GM18511 (cell line): ENCODE data around the gene L1CAM.

Experiments used
- ATAC-seq: cut with Tn5 transposase; IDR thresholded peaks from one replicate; pipeline ENCODE4 v1.9.1; 2021; ENCODE audit warnings: mild to moderate bottlenecking, moderate library complexity; ENCODE audit not compliant: unreplicated experiment

L1CAM gene

GRCh38 chrX:153925739-153926551 lies 40.0 kb upstream of the L1CAM start, which contains the start of gene ARHGAP4:
Gene ARHGAP4, minus strand, starts transcription at chrX:153926264. Its CDS starts 62 bp downstream, at chrX:153926202.
- ATAC-seq, result peak; percentile 18

GRCh38 chrX:153925387-153925738 lies 39.4 kb upstream of the L1CAM start:
- ATAC-seq, result no peak

- ATAC-seq, result no peak
These were observed 38.3 kb upstream of the L1CAM start for GRCh38 chrX:153924149-153924861.

- ATAC-seq, result no peak
These were observed 37.2 kb upstream of the L1CAM start for GRCh38 chrX:153922932-153923857.

GRCh38 chrX:153921511-153922446 lies 35.8 kb upstream of the L1CAM start:
- ATAC-seq, result no peak

GRCh38 chrX:153921070-153921469 lies 35.1 kb upstream of the L1CAM start:
- no peak for ATAC-seq

GRCh38 chrX:153920546-153920945 lies 34.6 kb upstream of the L1CAM start:
- no peak for ATAC-seq

- no peak for ATAC-seq
These were observed 33.3 kb upstream of the L1CAM start for GRCh38 chrX:153919281-153919680.

- no peak for ATAC-seq
These were observed 31.9 kb upstream of the L1CAM start for GRCh38 chrX:153917869-153918268.

GRCh38 chrX:153913701-153914100 lies 27.7 kb upstream of the L1CAM start:
- no peak for ATAC-seq

GRCh38 chrX:153913211-153913610 lies 27.2 kb upstream of the L1CAM start:
- ATAC-seq, result no peak

- ATAC-seq, result no peak
These were observed 25.8 kb upstream of the L1CAM start for GRCh38 chrX:153911798-153912197.

GRCh38 chrX:153910446-153910845 lies 24.5 kb upstream of the L1CAM start:
- ATAC-seq, result no peak

GRCh38 chrX:153909980-153910360 lies 24.0 kb upstream of the L1CAM start:
- ATAC-seq, result no peak

GRCh38 chrX:153909024-153909979 lies 23.3 kb upstream of the L1CAM start:
- ATAC-seq, result peak; percentile 47

- ATAC-seq, result no peak
These were observed 22.4 kb upstream of the L1CAM start for GRCh38 chrX:153908219-153908860.

- no peak for ATAC-seq
These were observed 21.5 kb upstream of the L1CAM start for GRCh38 chrX:153907456-153907855.

GRCh38 chrX:153906126-153906917 lies 20.3 kb upstream of the L1CAM start:
- ATAC-seq, result no peak
